ENCODE data around the gene PDSS1. TPM values are rescaled to one million over a fixed set of nuclear protein-coding genes. Genes with fewer than 3 reads are reported as not detected.

The PDSS1 gene
- total and polyA plus RNA-seq, 4 donors: 6.0 to 7.6 (median 7.1) TPM

- TF ChIP-seq, protein P1, sequence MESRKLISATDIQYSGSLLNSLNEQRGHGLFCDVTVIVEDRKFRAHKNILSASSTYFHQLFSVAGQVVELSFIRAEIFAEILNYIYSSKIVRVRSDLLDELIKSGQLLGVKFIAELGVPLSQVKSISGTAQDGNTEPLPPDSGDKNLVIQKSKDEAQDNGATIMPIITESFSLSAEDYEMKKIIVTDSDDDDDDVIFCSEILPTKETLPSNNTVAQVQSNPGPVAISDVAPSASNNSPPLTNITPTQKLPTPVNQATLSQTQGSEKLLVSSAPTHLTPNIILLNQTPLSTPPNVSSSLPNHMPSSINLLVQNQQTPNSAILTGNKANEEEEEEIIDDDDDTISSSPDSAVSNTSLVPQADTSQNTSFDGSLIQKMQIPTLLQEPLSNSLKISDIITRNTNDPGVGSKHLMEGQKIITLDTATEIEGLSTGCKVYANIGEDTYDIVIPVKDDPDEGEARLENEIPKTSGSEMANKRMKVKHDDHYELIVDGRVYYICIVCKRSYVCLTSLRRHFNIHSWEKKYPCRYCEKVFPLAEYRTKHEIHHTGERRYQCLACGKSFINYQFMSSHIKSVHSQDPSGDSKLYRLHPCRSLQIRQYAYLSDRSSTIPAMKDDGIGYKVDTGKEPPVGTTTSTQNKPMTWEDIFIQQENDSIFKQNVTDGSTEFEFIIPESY (IDR thresholded peaks at IDR 0.05): no peak
- no peak for TF ChIP-seq HNF4G (IDR thresholded peaks at IDR 0.05)
- no peak for TF ChIP-seq RXRA (IDR thresholded peaks at IDR 0.05)
- no peak for TF ChIP-seq NR2F2 (IDR thresholded peaks at IDR 0.05)
- TF ChIP-seq FOXA1 (IDR thresholded peaks at IDR 0.05): no peak
- TF ChIP-seq MAX (IDR thresholded peaks at IDR 0.05): no peak
These were observed 6.5 kb downstream of the PDSS1 start (continued) for GRCh38 chr10:26703974-26704373.

DNA sequence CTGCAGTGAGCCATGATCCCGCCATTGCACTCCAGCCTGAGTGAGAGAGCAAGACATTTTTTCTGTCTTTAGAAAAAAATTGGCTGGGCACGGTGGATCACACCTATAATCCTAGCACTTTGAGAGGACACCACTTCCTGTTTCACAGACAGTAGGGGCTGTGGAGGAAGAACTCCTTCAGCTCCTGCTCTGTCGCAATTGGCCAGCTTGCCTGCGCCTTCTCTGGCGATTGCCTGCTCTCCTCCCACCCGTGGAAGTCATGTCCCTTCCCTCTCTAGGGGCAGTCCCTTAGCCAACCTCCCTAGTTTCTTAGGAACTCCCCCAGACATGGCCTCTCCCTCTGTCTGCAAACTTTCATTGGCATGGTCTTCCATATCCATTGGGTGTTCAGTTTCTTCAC is 8.7 kb downstream of the PDSS1 start:
- DNase-seq (ENCODE audit: low spot score): no peak
- WGBS: 84% methylated on average over 6 of the region's 6 CpGs
- no peaks in the 10 kb centered on the region for H3K9me3 ChIP-seq (ENCODE audit: control insufficient read depth in 4 of 4, low read length in 3 of 4)
- no peak for TF ChIP-seq RXRA (IDR thresholded peaks at IDR 0.05)
- no peak for TF ChIP-seq ATF3 (IDR thresholded peaks at IDR 0.05)
- no peak for TF ChIP-seq HNF4G (IDR thresholded peaks at IDR 0.05)
- no peak for TF ChIP-seq FOXA2 (IDR thresholded peaks at IDR 0.05)
- no peak for TF ChIP-seq NR2F2 (IDR thresholded peaks at IDR 0.05)
- no peak for TF ChIP-seq MAX (IDR thresholded peaks at IDR 0.05)
- TF ChIP-seq FOXA1 (IDR thresholded peaks at IDR 0.05): no peak
- TF ChIP-seq EGR1 (IDR thresholded peaks at IDR 0.05; ENCODE audit: low read depth in 2 of 2): no peak
- no peak for TF ChIP-seq YY1 (IDR thresholded peaks at IDR 0.05)
- no peak overlapping the region for H3K9ac ChIP-seq (ENCODE audit: low read depth in 1 of 2, low read length in 2 of 2)
- H3K27ac ChIP-seq (ENCODE audit: low read depth in 1 of 2, low read length in 2 of 2): no peak overlapping the region
- H3K4me1 ChIP-seq (ENCODE audit: control insufficient read depth in 4 of 4, insufficient read depth in 4 of 4, low read length in 3 of 4): peaks cover 4 to 7% (median 6%) of the 10 kb centered on the region in 4 donors
- H3K4me3 ChIP-seq (ENCODE audit: low read depth in 1 of 3, low read length in 3 of 3): no peak overlapping the region
- H3K27me3 ChIP-seq (ENCODE audit: control insufficient read depth in 4 of 4, insufficient read depth in 4 of 4, low read length in 3 of 4): no peaks in the 10 kb centered on the region
- peaks cover 0 to 18% (median 11%) of the 10 kb centered on the region in 4 donors for H3K36me3 ChIP-seq (ENCODE audit: control insufficient read depth in 4 of 4, insufficient read depth in 3 of 4, low read depth in 1 of 4, low read length in 3 of 4)

DNA sequence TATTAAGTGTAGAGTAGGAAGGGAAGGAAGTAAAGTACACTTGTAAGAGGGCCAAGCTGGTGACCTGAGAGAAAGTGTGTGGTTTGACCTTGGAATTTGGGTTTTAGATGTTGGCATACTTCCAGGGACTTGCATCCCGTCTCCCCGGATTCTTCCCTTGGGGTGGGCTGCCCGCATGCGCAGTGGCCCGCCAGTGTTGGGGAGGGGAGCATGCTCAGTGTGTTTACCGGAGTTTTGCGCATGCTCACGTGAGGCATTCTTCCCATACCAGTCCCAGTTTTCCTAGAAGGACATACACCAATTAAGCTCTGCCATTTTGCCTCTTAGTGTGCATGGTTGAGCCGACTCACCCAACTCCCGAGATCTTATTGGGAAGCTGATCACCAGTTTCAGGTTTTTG is 9.4 kb downstream of the PDSS1 start:
- Histone ChIP-seq H3K9me3 (ENCODE audit: control insufficient read depth in 4 of 4, low read length in 3 of 4) (no peaks in the 10 kb centered on the region), H3K4me1 (ENCODE audit: control insufficient read depth in 4 of 4, insufficient read depth in 4 of 4, low read length in 3 of 4) (peaks cover 0 to 2% (median under 1%) of the 10 kb centered on the region in 4 donors), H3K36me3 (ENCODE audit: control insufficient read depth in 4 of 4, insufficient read depth in 3 of 4, low read depth in 1 of 4, low read length in 3 of 4) (peaks cover 0 to 18% (median 11%) of the 10 kb centered on the region in 4 donors), H3K9ac (ENCODE audit: low read depth in 1 of 2, low read length in 2 of 2) (no peak overlapping the region), H3K4me3 (ENCODE audit: low read depth in 1 of 3, low read length in 3 of 3) (no peak overlapping the region), H3K27me3 (ENCODE audit: control insufficient read depth in 4 of 4, insufficient read depth in 4 of 4, low read length in 3 of 4) (no peaks in the 10 kb centered on the region), H3K27ac (ENCODE audit: low read depth in 1 of 2, low read length in 2 of 2) (no peak overlapping the region)
- DNase-seq (ENCODE audit: low spot score): no peak
- WGBS: 96% methylated on average over 10 of the region's 10 CpGs
- no peak for TF ChIP-seq NR2F2 (IDR thresholded peaks at IDR 0.05)
- TF ChIP-seq TAF1 (conservative IDR thresholded peaks at IDR 0.05): no peak
- no peak for TF ChIP-seq HNF4G (IDR thresholded peaks at IDR 0.05)
- TF ChIP-seq RAD21 (IDR thresholded peaks at IDR 0.05): no peak
- TF ChIP-seq JUND (IDR thresholded peaks at IDR 0.05): no peak
- no peak for TF ChIP-seq HNF4A (conservative IDR thresholded peaks at IDR 0.05)
- TF ChIP-seq MAX (IDR thresholded peaks at IDR 0.05): no peak
- TF ChIP-seq FOXA1 (IDR thresholded peaks at IDR 0.05): no peak

DNA sequence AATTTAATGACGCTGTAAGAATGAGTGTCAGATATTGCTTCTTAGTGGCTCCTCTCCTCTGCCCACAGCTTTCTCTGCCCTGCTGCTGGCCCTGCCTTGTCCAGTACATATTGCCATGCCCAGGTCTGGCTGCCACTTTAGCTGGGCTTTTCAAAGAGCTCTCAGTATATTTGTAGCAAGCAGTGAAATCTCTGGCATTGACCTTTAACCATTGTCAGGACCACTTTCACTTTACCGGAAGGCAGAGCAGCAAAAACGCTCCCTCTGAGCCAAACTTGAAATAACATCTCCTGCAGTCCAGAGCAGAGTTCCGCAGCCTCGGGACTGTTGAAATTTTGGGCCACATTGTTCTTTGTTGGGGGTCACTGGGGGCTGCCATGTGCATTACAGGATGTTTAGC is 13.8 kb downstream of the PDSS1 start:
- DNase-seq (ENCODE audit: low spot score): no peak
- Histone ChIP-seq H3K9me3 (ENCODE audit: control insufficient read depth in 4 of 4, low read length in 3 of 4) (no peaks in the 10 kb centered on the region), H3K4me3 (ENCODE audit: low read depth in 1 of 3, low read length in 3 of 3) (no peak overlapping the region), H3K4me1 (ENCODE audit: control insufficient read depth in 4 of 4, insufficient read depth in 4 of 4, low read length in 3 of 4) (peaks cover 0 to 2% (median 0%) of the 10 kb centered on the region in 4 donors), H3K36me3 (ENCODE audit: control insufficient read depth in 4 of 4, insufficient read depth in 3 of 4, low read depth in 1 of 4, low read length in 3 of 4) (peaks cover 0 to 21% (median 13%) of the 10 kb centered on the region in 4 donors), H3K27me3 (ENCODE audit: control insufficient read depth in 4 of 4, insufficient read depth in 4 of 4, low read length in 3 of 4) (no peaks in the 10 kb centered on the region), H3K27ac (ENCODE audit: low read depth in 1 of 2, low read length in 2 of 2) (no peak overlapping the region), H3K9ac (ENCODE audit: low read depth in 1 of 2, low read length in 2 of 2) (no peak overlapping the region)
- 34% methylated on average over 5 of the region's 5 CpGs for WGBS
- peak; percentile 32 for TF ChIP-seq HNF4G (IDR thresholded peaks at IDR 0.05)
- TF ChIP-seq FOXA2 (IDR thresholded peaks at IDR 0.05): no peak
- peak; percentile 36 to 56 for TF ChIP-seq RXRA (IDR thresholded peaks at IDR 0.05)
- TF ChIP-seq, protein P1 (IDR thresholded peaks at IDR 0.05): no peak
- TF ChIP-seq YY1 (IDR thresholded peaks at IDR 0.05): peak; percentile 35
- peak; percentile 72 for TF ChIP-seq SP1 (IDR thresholded peaks at IDR 0.05)
- no peak for TF ChIP-seq ATF3 (IDR thresholded peaks at IDR 0.05)
- TF ChIP-seq FOXA1 (IDR thresholded peaks at IDR 0.05): no peak
- no peak for TF ChIP-seq JUND (IDR thresholded peaks at IDR 0.05)
- TF ChIP-seq HNF4A (conservative IDR thresholded peaks at IDR 0.05): peak; percentile 56 to 66
- no peak for TF ChIP-seq TAF1 (conservative IDR thresholded peaks at IDR 0.05)
- no peak for TF ChIP-seq EGR1 (IDR thresholded peaks at IDR 0.05; ENCODE audit: low read depth in 2 of 2)
- no peak for TF ChIP-seq NR2F2 (IDR thresholded peaks at IDR 0.05)
- TF ChIP-seq, protein P2, sequence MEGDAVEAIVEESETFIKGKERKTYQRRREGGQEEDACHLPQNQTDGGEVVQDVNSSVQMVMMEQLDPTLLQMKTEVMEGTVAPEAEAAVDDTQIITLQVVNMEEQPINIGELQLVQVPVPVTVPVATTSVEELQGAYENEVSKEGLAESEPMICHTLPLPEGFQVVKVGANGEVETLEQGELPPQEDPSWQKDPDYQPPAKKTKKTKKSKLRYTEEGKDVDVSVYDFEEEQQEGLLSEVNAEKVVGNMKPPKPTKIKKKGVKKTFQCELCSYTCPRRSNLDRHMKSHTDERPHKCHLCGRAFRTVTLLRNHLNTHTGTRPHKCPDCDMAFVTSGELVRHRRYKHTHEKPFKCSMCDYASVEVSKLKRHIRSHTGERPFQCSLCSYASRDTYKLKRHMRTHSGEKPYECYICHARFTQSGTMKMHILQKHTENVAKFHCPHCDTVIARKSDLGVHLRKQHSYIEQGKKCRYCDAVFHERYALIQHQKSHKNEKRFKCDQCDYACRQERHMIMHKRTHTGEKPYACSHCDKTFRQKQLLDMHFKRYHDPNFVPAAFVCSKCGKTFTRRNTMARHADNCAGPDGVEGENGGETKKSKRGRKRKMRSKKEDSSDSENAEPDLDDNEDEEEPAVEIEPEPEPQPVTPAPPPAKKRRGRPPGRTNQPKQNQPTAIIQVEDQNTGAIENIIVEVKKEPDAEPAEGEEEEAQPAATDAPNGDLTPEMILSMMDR (IDR thresholded peaks at IDR 0.05; ENCODE audit: low read depth, low read length, missing input control): no peak
- TF ChIP-seq RAD21 (IDR thresholded peaks at IDR 0.05): peak in 1 of 2 donors; percentile 41
- no peak for TF ChIP-seq MAX (IDR thresholded peaks at IDR 0.05)

Measured in liver (tissue), 9 donors.